Activated gamma-delta T cell treated with Interleukin-2 at 50 U/mL for 16 hours (primary cell): Measurements from ENCODE around the gene CALML4.
"Not testable (repeated sequence)": the region's sequence is repeated elsewhere in the genome, so short reads cannot be mapped to it uniquely, and the experiment has no call there.

Experiments
- DNase-seq: peaks from one replicate; pipeline ENCODE4 v3.0.0-alpha.2; 2020

Gene CALML4

GRCh38 chr15:68204776-68205557, at the start of gene CALML4:
CALML4 (minus strand) TSS chr15:68205332; CDS start chr15:68205247, 85 bp downstream.
- no peak for DNase-seq

- peak; percentile 29 for DNase-seq
Observed at GRCh38 chr15:68252925-68253534, 47.9 kb upstream of the CALML4 start.

GRCh38 chr15:68249058-68249713, 44.1 kb upstream of the CALML4 start:
- DNase-seq = no peak

GRCh38 chr15:68244235-68244634, 39.1 kb upstream of the CALML4 start:
- no peak for DNase-seq

GRCh38 chr15:68241088-68241935, 36.2 kb upstream of the CALML4 start:
- no peak for DNase-seq

- DNase-seq = no peak
Observed at GRCh38 chr15:68239025-68239424, 33.9 kb upstream of the CALML4 start.

GRCh38 chr15:68235022-68235421, 29.9 kb upstream of the CALML4 start:
- no peak for DNase-seq

GRCh38 chr15:68234520-68234919, 29.4 kb upstream of the CALML4 start:
- DNase-seq = not testable (repeated sequence)

- DNase-seq = no peak
Observed at GRCh38 chr15:68234060-68234459, 28.9 kb upstream of the CALML4 start.

- DNase-seq = no peak
Observed at GRCh38 chr15:68232937-68233336, 27.8 kb upstream of the CALML4 start.

- no peak for DNase-seq
Observed at GRCh38 chr15:68232449-68232848, 27.3 kb upstream of the CALML4 start.

GRCh38 chr15:68231102-68231818, 26.1 kb upstream of the CALML4 start:
- DNase-seq = no peak

GRCh38 chr15:68230157-68231100, 25.3 kb upstream of the CALML4 start:
- DNase-seq = no peak

GRCh38 chr15:68229386-68230156, 24.4 kb upstream of the CALML4 start, which contains the start of gene CLN6:
CLN6 (minus strand) TSS chr15:68229728; CDS start chr15:68229584, 144 bp downstream.
- peak; percentile 79 for DNase-seq

- DNase-seq = no peak
Observed at GRCh38 chr15:68228971-68229385, 23.8 kb upstream of the CALML4 start.

GRCh38 chr15:68228143-68228970, 23.2 kb upstream of the CALML4 start:
- no peak for DNase-seq

- no peak for DNase-seq
Observed at GRCh38 chr15:68227643-68228142, 22.6 kb upstream of the CALML4 start.

- not testable (repeated sequence) for DNase-seq
Observed at GRCh38 chr15:68225442-68225841, 20.3 kb upstream of the CALML4 start.
